Osteoblast (primary cell): ENCODE results near the gene SHLD1. TPM values are rescaled to one million over a fixed set of nuclear protein-coding genes. Genes with fewer than 3 reads are reported as not detected.

Source experiments
- DNase-seq: peaks from one replicate; pipeline ENCODE4 v3.0.0; 2011; ENCODE audit warnings: low spot score, mixed read lengths; ENCODE audit not compliant: insufficient read length; ENCODE audit errors: missing footprints
- H2AFZ ChIP-seq: 2 replicates; pipeline ENCODE4 v1.6.0; 2011; ENCODE audit warnings: mild to moderate bottlenecking, low read length
- H3K27ac ChIP-seq: 2 replicates; pipeline ENCODE4 v1.5.1; 2011; ENCODE audit warnings: mild to moderate bottlenecking, low read depth, low read length, moderate library complexity
- H3K27me3 ChIP-seq: 2 replicates; pipeline ENCODE4 v1.6.0; 2012; ENCODE audit warnings: mild to moderate bottlenecking, control low read depth, inconsistent platforms, low read length, moderate library complexity; ENCODE audit not compliant: insufficient read depth
- H3K36me3 ChIP-seq: 2 replicates; pipeline ENCODE4 v1.5.1; 2011; ENCODE audit warnings: mild to moderate bottlenecking, low read length, control low read depth, moderate library complexity; ENCODE audit not compliant: insufficient read depth
- H3K4me1 ChIP-seq: 2 replicates; pipeline ENCODE4 v1.5.1; 2011; ENCODE audit warnings: mild to moderate bottlenecking, low read length, control low read depth, moderate library complexity; ENCODE audit not compliant: insufficient read depth
- H3K4me2 ChIP-seq: 2 replicates; pipeline ENCODE4 v1.6.0; 2011; ENCODE audit warnings: mild to moderate bottlenecking, low read length; ENCODE audit not compliant: insufficient read depth
- H3K4me3 ChIP-seq: fragments of 200-600 bp; sonication (generic); 3 replicates; pipeline ENCODE4 v1.5.1; 2012; ENCODE audit warnings: mild to moderate bottlenecking, low read length, inconsistent platforms; ENCODE audit not compliant: insufficient read depth
- H3K79me2 ChIP-seq: 2 replicates; pipeline ENCODE4 v1.6.0; 2012; ENCODE audit warnings: mild to moderate bottlenecking, low read length, control low read depth, inconsistent platforms; ENCODE audit not compliant: insufficient read depth
- H3K9me3 ChIP-seq: 2 replicates; pipeline ENCODE4 v1.5.1; 2011; ENCODE audit warnings: low read depth, low read length, control low read depth
- H4K20me1 ChIP-seq: 2 replicates; pipeline ENCODE4 v1.6.0; 2012; ENCODE audit warnings: mild to moderate bottlenecking, low read length, control low read depth; ENCODE audit not compliant: insufficient read depth
- total RNA-seq: library from RNA; depleted of rRNA; stranded (reverse); fragments of >200 nt; gene quantifications from 2 replicates; pipeline ENCODE4 v1.2.3, GENCODE V29; 2012
- TF ChIP-seq, protein P1 (sequence below): IDR thresholded peaks from 2 replicates; pipeline ENCODE4 v1.5.1; 2011; ENCODE audit warnings: mild to moderate bottlenecking, low read depth, low read length, moderate library complexity; ENCODE audit errors: extremely low read depth

SHLD1 gene
- total RNA-seq, 1 donor, result 1.4 TPM

DNA sequence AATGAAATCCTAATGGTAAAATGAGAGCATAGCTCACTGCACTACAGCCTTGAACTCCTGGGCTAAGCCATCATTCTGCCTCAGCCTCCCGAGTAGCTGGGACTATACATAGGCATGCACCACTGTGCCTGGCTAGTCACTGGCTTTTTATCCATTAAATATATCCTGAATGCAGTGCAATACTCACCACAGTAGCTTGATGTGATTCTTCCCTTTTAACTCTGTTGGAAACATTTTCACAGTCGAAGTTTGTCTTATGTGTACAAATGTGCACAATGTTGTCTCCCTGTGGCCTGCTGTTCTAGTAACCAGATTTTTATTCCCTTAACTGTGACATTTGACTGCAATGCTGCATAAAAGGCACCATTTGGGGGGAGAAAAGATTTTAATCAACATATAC is 143.4 kb downstream of the SHLD1 start:
- no peak overlapping the region for H3K4me3 ChIP-seq
- TF ChIP-seq, protein P1, sequence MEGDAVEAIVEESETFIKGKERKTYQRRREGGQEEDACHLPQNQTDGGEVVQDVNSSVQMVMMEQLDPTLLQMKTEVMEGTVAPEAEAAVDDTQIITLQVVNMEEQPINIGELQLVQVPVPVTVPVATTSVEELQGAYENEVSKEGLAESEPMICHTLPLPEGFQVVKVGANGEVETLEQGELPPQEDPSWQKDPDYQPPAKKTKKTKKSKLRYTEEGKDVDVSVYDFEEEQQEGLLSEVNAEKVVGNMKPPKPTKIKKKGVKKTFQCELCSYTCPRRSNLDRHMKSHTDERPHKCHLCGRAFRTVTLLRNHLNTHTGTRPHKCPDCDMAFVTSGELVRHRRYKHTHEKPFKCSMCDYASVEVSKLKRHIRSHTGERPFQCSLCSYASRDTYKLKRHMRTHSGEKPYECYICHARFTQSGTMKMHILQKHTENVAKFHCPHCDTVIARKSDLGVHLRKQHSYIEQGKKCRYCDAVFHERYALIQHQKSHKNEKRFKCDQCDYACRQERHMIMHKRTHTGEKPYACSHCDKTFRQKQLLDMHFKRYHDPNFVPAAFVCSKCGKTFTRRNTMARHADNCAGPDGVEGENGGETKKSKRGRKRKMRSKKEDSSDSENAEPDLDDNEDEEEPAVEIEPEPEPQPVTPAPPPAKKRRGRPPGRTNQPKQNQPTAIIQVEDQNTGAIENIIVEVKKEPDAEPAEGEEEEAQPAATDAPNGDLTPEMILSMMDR, result no peak
- no peak for DNase-seq
- H3K4me1 ChIP-seq, result no peaks in the 10 kb centered on the region
- H3K4me2 ChIP-seq, result no peak overlapping the region
- no peak overlapping the region for H2AFZ ChIP-seq
- no peaks in the 10 kb centered on the region for H4K20me1 ChIP-seq
- H3K9me3 ChIP-seq, result no peaks in the 10 kb centered on the region
- no peaks in the 10 kb centered on the region for H3K36me3 ChIP-seq
- H3K27ac ChIP-seq, result no peak overlapping the region
- H3K27me3 ChIP-seq, result no peaks in the 10 kb centered on the region
- H3K79me2 ChIP-seq, result no peaks in the 10 kb centered on the region

DNA sequence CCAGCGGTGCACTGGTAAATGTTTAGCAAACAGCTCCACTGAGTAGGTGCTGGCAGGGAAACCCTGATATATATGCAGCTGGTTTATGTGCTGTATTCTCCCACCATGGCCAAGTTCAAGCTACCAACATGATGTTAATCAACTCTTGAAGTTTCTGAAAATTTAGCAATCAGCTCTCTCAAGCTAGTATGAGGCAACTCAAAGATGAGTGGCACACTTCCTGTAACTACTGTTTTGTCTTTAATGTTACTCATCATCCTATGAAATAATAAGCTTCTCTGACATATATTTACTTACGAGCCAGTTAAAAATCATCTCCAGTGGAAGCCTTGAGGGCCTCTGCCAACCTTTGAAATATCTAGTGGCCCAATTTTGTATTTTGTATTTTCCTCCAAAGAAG is 145.4 kb downstream of the SHLD1 start:
- no peak overlapping the region for H3K4me2 ChIP-seq
- no peaks in the 10 kb centered on the region for H3K36me3 ChIP-seq
- no peak for DNase-seq
- H4K20me1 ChIP-seq, result no peaks in the 10 kb centered on the region
- no peak overlapping the region for H2AFZ ChIP-seq
- H3K9me3 ChIP-seq, result no peaks in the 10 kb centered on the region
- no peaks in the 10 kb centered on the region for H3K27me3 ChIP-seq
- no peaks in the 10 kb centered on the region for H3K4me1 ChIP-seq
- H3K27ac ChIP-seq, result no peak overlapping the region
- no peak overlapping the region for H3K4me3 ChIP-seq
- TF ChIP-seq, protein P1, result no peak
- no peaks in the 10 kb centered on the region for H3K79me2 ChIP-seq

DNA sequence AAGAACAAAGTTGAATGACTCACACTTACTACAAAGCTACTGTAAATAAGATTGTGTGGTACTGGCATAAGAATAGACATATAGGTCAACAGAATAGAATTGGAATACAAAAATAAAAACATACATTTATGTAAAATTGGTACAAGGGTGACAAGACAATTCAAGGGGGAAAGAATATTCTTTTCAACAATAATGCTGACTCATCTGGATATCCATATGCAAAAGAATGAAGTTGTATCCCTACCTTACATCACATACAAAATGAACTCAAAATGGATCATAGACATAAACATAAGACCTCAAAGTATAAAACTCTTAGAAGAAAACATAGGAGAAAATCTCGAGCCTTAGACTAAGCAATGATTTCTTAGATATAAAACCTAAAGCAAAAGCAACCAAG is 149.2 kb downstream of the SHLD1 start:
- no peaks in the 10 kb centered on the region for H4K20me1 ChIP-seq
- no peak for DNase-seq
- H3K27me3 ChIP-seq, result peaks cover 4% of the 10 kb centered on the region
- H2AFZ ChIP-seq, result no peak overlapping the region
- no peaks in the 10 kb centered on the region for H3K79me2 ChIP-seq
- no peaks in the 10 kb centered on the region for H3K36me3 ChIP-seq
- TF ChIP-seq, protein P1, result no peak
- H3K4me2 ChIP-seq, result no peak overlapping the region
- H3K4me1 ChIP-seq, result no peaks in the 10 kb centered on the region
- H3K9me3 ChIP-seq, result no peaks in the 10 kb centered on the region
- no peak overlapping the region for H3K27ac ChIP-seq
- no peak overlapping the region for H3K4me3 ChIP-seq

DNA sequence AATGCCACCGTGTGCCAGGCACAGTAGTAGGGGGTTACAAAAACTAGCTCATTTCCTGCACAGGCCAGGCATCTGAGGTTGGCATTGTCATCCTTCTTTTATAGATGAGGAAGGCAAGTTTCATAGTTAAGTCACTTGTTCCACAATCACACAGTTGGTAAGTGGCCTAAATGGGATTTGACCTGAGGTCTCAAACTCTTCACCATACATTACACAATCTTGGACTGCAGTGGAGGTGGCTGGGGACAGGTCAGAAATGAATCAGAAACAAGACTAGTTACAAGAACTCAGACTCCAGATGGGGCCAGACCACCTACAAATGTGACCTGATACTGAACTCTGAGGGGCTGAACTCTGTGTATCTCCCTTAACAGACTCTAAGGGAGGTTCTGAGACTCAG is 150.7 kb downstream of the SHLD1 start:
- H3K27me3 ChIP-seq, result peaks cover 4% of the 10 kb centered on the region
- H3K4me2 ChIP-seq, result no peak overlapping the region
- no peak for DNase-seq
- no peaks in the 10 kb centered on the region for H3K36me3 ChIP-seq
- no peak overlapping the region for H2AFZ ChIP-seq
- TF ChIP-seq, protein P1, result no peak
- H3K9me3 ChIP-seq, result no peaks in the 10 kb centered on the region
- H4K20me1 ChIP-seq, result no peaks in the 10 kb centered on the region
- no peaks in the 10 kb centered on the region for H3K79me2 ChIP-seq
- no peak overlapping the region for H3K27ac ChIP-seq
- H3K4me3 ChIP-seq, result no peak overlapping the region
- no peaks in the 10 kb centered on the region for H3K4me1 ChIP-seq
